BE2C (cell line): Measurements from ENCODE around the gene XYLT1.

Experiments
- DNase-seq: peaks from one replicate; pipeline ENCODE4 v3.0.0-alpha.2; 2020
- H3K27me3 ChIP-seq: fragments of 250-450 bp; sonication (Bioruptor Pico); 2 replicates; pipeline ENCODE4 v1.5.1; 2020; ENCODE audit warnings: mild to moderate bottlenecking
- H3K36me3 ChIP-seq: fragments of 250-450 bp; sonication (Bioruptor Pico); 2 replicates; pipeline ENCODE4 v1.5.1; 2020; ENCODE audit warnings: mild to moderate bottlenecking
- H3K4me1 ChIP-seq: fragments of 250-450 bp; sonication (Bioruptor Pico); 2 replicates; pipeline ENCODE4 v1.5.1; 2020
- H3K4me3 ChIP-seq: 2 replicates; pipeline ENCODE4 v1.5.1; 2011; ENCODE audit warnings: low read depth, low read length
- H3K9me3 ChIP-seq: fragments of 250-450 bp; sonication (Bioruptor Pico); 2 replicates; pipeline ENCODE4 v1.5.1; 2020
- CTCF ChIP-seq: IDR thresholded peaks from 2 replicates; pipeline ENCODE4 v1.5.1; 2012; ENCODE audit warnings: mild to moderate bottlenecking, low read depth, low read length

XYLT1 gene

DNA sequence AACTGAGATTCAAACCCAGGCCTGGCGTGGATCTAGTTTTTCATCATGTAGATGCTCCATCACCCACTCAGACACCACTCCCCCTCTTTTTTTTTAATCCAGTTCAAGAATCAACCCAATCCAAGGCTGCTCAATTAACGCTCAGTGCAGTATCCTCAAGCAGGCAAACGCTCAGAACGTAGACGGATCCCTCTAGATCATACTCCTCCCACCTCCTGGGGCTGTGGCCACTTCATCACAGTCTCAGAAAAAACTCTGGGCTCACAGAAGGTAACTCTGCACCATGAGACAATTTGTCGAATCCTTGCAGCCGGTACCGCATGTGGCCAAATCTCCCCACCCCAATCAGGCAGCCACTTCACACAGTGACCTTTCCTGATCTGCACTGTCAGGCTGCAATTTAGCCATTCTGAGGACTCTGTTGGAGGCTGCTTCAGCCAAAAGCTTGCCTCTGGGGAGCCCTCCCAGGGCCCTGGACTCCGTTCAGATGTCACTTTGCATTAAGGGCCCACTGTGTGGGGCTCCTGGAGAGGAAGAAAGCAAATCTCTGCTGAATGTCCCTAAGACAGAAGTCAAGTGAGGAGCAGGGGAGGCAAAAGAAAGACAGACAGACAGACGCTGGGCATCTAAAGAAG lies 183.5 kb downstream of the XYLT1 start:
- Histone ChIP-seq H3K4me1 (no peaks in the 10 kb centered on the region), H3K36me3 (no peaks in the 10 kb centered on the region), H3K9me3 (no peaks in the 10 kb centered on the region), H3K4me3 (no peak overlapping the region), H3K27me3 (no peaks in the 10 kb centered on the region)
- no peak for DNase-seq
- no peak for TF ChIP-seq CTCF

DNA sequence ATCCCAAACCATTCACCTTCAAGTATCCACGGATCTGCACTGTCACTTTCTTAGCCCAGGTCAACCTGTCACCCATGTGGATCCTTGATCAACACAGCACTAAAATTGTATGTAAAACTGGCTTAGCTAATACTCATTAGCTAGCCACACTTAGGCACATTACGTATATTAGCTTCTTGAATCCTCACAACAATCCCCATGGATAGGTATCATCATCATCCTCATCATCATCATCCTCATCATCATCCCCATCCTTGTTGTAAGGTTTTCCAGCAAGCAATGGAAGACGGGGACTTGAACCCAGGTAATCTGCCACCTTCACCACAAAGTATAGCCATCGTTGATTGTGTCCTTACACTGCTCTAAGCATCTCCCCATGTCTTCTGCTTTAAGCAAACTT lies 184.3 kb downstream of the XYLT1 start:
- TF ChIP-seq CTCF = no peak
- no peaks in the 10 kb centered on the region for H3K9me3 ChIP-seq
- H3K4me1 ChIP-seq = no peaks in the 10 kb centered on the region

DNA sequence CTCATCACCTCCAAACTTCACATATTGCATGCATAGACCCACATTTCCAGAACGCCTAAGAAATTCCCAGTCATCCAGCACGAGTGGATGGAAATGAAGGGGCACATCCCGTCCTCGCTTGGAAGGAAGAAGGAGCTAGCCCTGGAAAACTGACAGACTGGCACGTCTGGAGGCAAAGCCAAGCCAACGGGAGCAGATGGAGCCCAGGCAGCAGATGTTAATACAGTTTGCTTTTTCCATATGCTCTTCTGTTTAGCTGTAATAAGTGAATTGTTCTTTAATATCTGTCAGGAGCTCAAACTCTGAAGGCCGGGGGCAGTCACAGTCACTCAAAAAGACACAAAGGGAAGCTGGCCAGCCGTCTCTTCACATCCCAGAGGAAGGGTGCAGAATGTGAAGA lies 187.7 kb downstream of the XYLT1 start:
- TF ChIP-seq CTCF = no peak
- Histone ChIP-seq H3K27me3 (no peaks in the 10 kb centered on the region), H3K36me3 (no peaks in the 10 kb centered on the region), H3K9me3 (no peaks in the 10 kb centered on the region), H3K4me1 (no peaks in the 10 kb centered on the region), H3K4me3 (no peak overlapping the region)
- DNase-seq = no peak

More for the DNA sequence above, 184.3 kb downstream of the XYLT1 start:
- Histone ChIP-seq H3K27me3 (no peaks in the 10 kb centered on the region), H3K36me3 (no peaks in the 10 kb centered on the region), H3K4me3 (no peak overlapping the region)
- DNase-seq = no peak

- Histone ChIP-seq H3K36me3 (no peaks in the 10 kb centered on the region), H3K4me1 (no peaks in the 10 kb centered on the region), H3K4me3 (no peak overlapping the region), H3K9me3 (no peaks in the 10 kb centered on the region), H3K27me3 (no peaks in the 10 kb centered on the region)
- DNase-seq = no peak
- TF ChIP-seq CTCF = no peak
Measured at GRCh38 chr16:17282247-17282646, 188.5 kb downstream of the XYLT1 start.

- Histone ChIP-seq H3K9me3 (no peaks in the 10 kb centered on the region), H3K4me3 (no peak overlapping the region), H3K27me3 (no peaks in the 10 kb centered on the region), H3K4me1 (no peaks in the 10 kb centered on the region), H3K36me3 (no peaks in the 10 kb centered on the region)
- DNase-seq = no peak
- TF ChIP-seq CTCF = no peak
Measured at GRCh38 chr16:17281052-17281451, 189.7 kb downstream of the XYLT1 start.

GRCh38 chr16:17278988-17279387 lies 191.8 kb downstream of the XYLT1 start:
- H3K36me3 ChIP-seq = no peaks in the 10 kb centered on the region
- no peak for DNase-seq
- H3K27me3 ChIP-seq = no peaks in the 10 kb centered on the region
- no peak overlapping the region for H3K4me3 ChIP-seq
- no peaks in the 10 kb centered on the region for H3K4me1 ChIP-seq
- TF ChIP-seq CTCF = no peak
- H3K9me3 ChIP-seq = no peaks in the 10 kb centered on the region
